HEK293T (cell line): ENCODE results near the gene S100A8.
"Not testable (repeated sequence)": the region's sequence is repeated elsewhere in the genome, so short reads cannot be mapped to it uniquely, and the experiment has no call there.

ENCODE experiments used
- CTCF ChIA-PET: fragments of 350-600 bp; formaldehyde crosslinking; extraction: SDS; loops from one replicate; lab custom pipeline; 2021; ENCODE audit warnings: antibody characterized with exemption, inconsistent platforms; lab: Yijun Ruan, JAX
- POLR2A ChIA-PET: fragments of 350-600 bp; formaldehyde crosslinking; extraction: SDS; loops from one replicate; lab custom pipeline; 2020; ENCODE audit warnings: antibody characterized with exemption, inconsistent platforms; lab: Yijun Ruan, JAX
- DNase-seq: peaks from one replicate; pipeline ENCODE4 v3.0.0; 2012; ENCODE audit warnings: mixed read lengths; ENCODE audit errors: extremely low spot score
- ARNT ChIP-seq: fragments of 450-650 bp; IDR thresholded peaks from 2 replicates; pipeline ENCODE4 v1.6.1; 2017; ENCODE audit warnings: mild to moderate bottlenecking
- BHLHE40 ChIP-seq: fragments of 450-650 bp; IDR thresholded peaks from 2 replicates; pipeline ENCODE4 v1.6.1; 2016; ENCODE audit warnings: mild to moderate bottlenecking, moderate library complexity, borderline replicate concordance
- CTBP1 ChIP-seq: fragments of 450-650 bp; IDR thresholded peaks from 2 replicates; pipeline ENCODE4 v1.6.1; 2016; ENCODE audit warnings: borderline replicate concordance
- ELF4 ChIP-seq: fragments of 450-650 bp; IDR thresholded peaks from 2 replicates; pipeline ENCODE4 v1.6.1; 2017; ENCODE audit warnings: antibody characterized with exemption
- FOXA1 ChIP-seq: fragments of 450-650 bp; IDR thresholded peaks from 2 replicates; pipeline ENCODE4 v1.6.1; 2016; ENCODE audit warnings: mild to moderate bottlenecking
- FOXK2 ChIP-seq: fragments of 450-650 bp; IDR thresholded peaks from 2 replicates; pipeline ENCODE4 v1.6.1; 2016; ENCODE audit warnings: mild to moderate bottlenecking
- FOXM1 ChIP-seq: fragments of 450-650 bp; IDR thresholded peaks from 2 replicates; pipeline ENCODE4 v1.6.1; 2017; ENCODE audit warnings: mild to moderate bottlenecking, borderline replicate concordance
- HDGF ChIP-seq: fragments of 450-650 bp; IDR thresholded peaks from 2 replicates; pipeline ENCODE4 v1.6.1; 2017; ENCODE audit warnings: antibody characterized with exemption, borderline replicate concordance
- L3MBTL2 ChIP-seq: fragments of 450-650 bp; conservative IDR thresholded peaks from 2 replicates; pipeline ENCODE4 v1.6.1; 2016; ENCODE audit warnings: mild to moderate bottlenecking
- LEF1 ChIP-seq: fragments of 450-650 bp; IDR thresholded peaks from 2 replicates; pipeline ENCODE4 v1.6.1; 2017; ENCODE audit warnings: mild to moderate bottlenecking, borderline replicate concordance
- NFRKB ChIP-seq: fragments of 450-650 bp; IDR thresholded peaks from 2 replicates; pipeline ENCODE4 v1.6.1; 2016; ENCODE audit warnings: mild to moderate bottlenecking, moderate library complexity
- SP1 ChIP-seq: fragments of 450-650 bp; IDR thresholded peaks from 2 replicates; pipeline ENCODE4 v1.6.1; 2017
- SUZ12 ChIP-seq: fragments of 450-650 bp; IDR thresholded peaks from 2 replicates; pipeline ENCODE4 v1.6.1; 2016; ENCODE audit warnings: mild to moderate bottlenecking
- TARDBP ChIP-seq: fragments of 450-650 bp; IDR thresholded peaks from 2 replicates; pipeline ENCODE4 v1.6.1; 2016
- ZNF384 ChIP-seq: fragments of 450-650 bp; IDR thresholded peaks from 2 replicates; pipeline ENCODE4 v1.6.1; 2016
- TF ChIP-seq, protein P1 (sequence below): fragments of 450-650 bp; IDR thresholded peaks from 2 replicates; pipeline ENCODE4 v1.6.1; 2016

S100A8 gene

GRCh38 chr1:153417136-153417888 lies 26.4 kb upstream of the S100A8 start:
- TF ChIP-seq SP1 (no peak), ELF4 (no peak), LEF1 (no peak), FOXA1 (no peak), ARNT (no peak), CTBP1 (no peak), HDGF (no peak), SUZ12 (no peak), L3MBTL2 (no peak), FOXM1 (no peak), NFRKB (no peak)
- TF ChIP-seq, protein P1, sequence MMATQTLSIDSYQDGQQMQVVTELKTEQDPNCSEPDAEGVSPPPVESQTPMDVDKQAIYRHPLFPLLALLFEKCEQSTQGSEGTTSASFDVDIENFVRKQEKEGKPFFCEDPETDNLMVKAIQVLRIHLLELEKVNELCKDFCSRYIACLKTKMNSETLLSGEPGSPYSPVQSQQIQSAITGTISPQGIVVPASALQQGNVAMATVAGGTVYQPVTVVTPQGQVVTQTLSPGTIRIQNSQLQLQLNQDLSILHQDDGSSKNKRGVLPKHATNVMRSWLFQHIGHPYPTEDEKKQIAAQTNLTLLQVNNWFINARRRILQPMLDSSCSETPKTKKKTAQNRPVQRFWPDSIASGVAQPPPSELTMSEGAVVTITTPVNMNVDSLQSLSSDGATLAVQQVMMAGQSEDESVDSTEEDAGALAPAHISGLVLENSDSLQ = no peak

GRCh38 chr1:153415850-153416570 lies 25.1 kb upstream of the S100A8 start, which contains the start of gene S100A7A:
Gene S100A7A (plus strand): TSS chr1:153416520. CDS start chr1:153418083, 1,563 bp downstream.
- ChIA-PET CTCF (no interaction called here), POLR2A (no interaction called here)
- DNase-seq = no peak
- no peak for TF ChIP-seq ARNT
- no peak for TF ChIP-seq CTBP1
- no peak for TF ChIP-seq FOXM1
- no peak for TF ChIP-seq NFRKB
- no peak for TF ChIP-seq ZNF384
- TF ChIP-seq BHLHE40 = no peak
- TF ChIP-seq SUZ12 = no peak
- TF ChIP-seq LEF1 = no peak
- TF ChIP-seq FOXA1 = no peak
- no peak for TF ChIP-seq SP1
- TF ChIP-seq ELF4 = no peak
- TF ChIP-seq TARDBP = no peak
- no peak for TF ChIP-seq L3MBTL2
- no peak for TF ChIP-seq FOXK2
- TF ChIP-seq, protein P1 = no peak
- TF ChIP-seq HDGF = no peak

More at GRCh38 chr1:153417136-153417888, 26.4 kb upstream of the S100A8 start:
- CTCF ChIA-PET = no interaction called here
- DNase-seq = no peak
- POLR2A ChIA-PET = no interaction called here

- POLR2A ChIA-PET, CTCF ChIA-PET, DNase-seq: not testable (repeated sequence)
These were observed 23.1 kb upstream of the S100A8 start for GRCh38 chr1:153413961-153414360.

GRCh38 chr1:153407274-153407673 lies 16.4 kb upstream of the S100A8 start:
- CTCF ChIA-PET, DNase-seq, POLR2A ChIA-PET: not testable (repeated sequence)

DNA sequence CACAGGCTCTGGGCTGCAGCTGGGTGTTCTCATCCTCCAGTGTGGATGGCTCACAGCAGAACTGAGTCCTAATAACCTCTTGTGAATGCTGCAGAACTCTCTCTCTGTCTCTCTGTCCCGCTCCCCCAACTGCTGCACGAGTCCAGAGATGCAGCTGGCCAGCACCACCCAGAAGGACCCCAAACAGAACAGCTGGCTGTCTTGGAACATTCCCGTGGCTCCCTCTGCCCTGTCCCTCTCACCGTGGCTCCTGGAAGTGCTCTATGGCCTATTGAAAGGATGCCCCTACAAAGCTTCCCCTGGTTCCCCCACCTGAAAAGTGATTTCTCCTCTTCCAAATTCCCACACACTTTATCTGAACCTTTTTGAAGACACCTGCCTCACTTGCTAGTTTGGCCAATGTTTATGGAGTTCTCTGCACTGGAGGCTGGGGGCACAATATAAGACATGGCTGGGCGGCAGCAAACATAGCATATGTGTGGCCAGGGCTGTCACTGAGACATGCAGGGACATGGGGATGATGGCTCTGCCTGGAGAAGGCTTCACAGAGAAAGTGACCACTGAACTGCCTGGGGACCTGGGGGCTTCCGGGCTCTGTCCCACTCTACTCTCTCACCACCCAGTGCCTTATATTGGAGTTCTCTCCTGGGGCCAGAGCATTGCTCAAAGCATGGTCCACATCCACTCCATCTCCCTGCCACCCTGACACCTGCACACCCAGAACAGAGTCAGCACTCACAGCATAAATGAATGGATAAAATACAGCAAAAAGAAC lies 15.1 kb upstream of the S100A8 start:
- CTCF ChIA-PET = interaction anchor here (0.6 kb wide), 1 partner anchor 481 kb away, joined by 3 read pairs; no protein-coding TSS in a partner anchor
- DNase-seq, POLR2A ChIA-PET: not testable (repeated sequence)

GRCh38 chr1:153404768-153405167 lies 13.9 kb upstream of the S100A8 start:
- CTCF ChIA-PET = interaction anchor here (0.8 kb wide), 1 partner anchor 49 kb away, joined by 3 read pairs; no protein-coding TSS in a partner anchor
- TF ChIP-seq L3MBTL2 (peak; percentile 100), LEF1 (no peak)
- DNase-seq = peak; percentile 76
- POLR2A ChIA-PET = no interaction called here

DNA sequence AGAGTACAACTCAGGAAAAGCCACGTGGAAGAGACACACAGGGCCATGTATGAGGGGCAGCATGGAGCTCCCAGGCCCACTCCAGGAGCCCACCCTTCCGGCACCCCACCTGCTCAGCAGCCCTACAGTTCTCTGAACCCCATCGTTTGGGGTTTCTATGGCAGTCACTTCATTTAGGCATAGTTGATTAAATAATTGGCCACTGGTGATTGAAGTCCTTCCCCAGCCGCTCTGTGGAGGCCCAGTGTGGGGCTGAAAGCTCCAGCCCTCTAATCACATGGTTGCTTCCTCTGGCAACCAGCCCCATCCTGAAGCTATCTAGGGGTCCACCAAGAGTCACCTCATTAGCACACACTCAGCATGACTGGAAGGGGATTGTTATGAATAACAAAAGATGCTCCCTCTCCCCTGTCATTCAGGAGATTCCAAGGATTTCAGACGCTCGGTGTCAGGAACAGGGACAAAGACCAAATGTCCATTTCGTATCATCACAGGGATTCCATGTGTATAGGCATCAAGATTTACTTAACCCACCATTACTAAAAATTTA lies 13.3 kb upstream of the S100A8 start:
- TF ChIP-seq FOXA1 (no peak), L3MBTL2 (no peak), FOXM1 (no peak), BHLHE40 (no peak)
- DNase-seq = no peak
- ChIA-PET POLR2A (no interaction called here), CTCF (interaction anchor here (0.8 kb wide), 1 partner anchor 49 kb away, joined by 3 read pairs; no protein-coding TSS in a partner anchor)
